Stimulated activated CD4-positive, alpha-beta T cell treated with anti-CD3 and anti-CD28 coated beads, Interleukin-4, amount 100 ng/mL, for 48 hours (primary cell): ENCODE measurements around the gene ARHGEF10L.

ENCODE experiments used
- DNase-seq, 2 donors: peaks; one replicate each; pipeline ENCODE4 v3.0.0-alpha.2; 2020; ENCODE audit warnings: low read depth in 2 of 2

The ARHGEF10L gene

DNA sequence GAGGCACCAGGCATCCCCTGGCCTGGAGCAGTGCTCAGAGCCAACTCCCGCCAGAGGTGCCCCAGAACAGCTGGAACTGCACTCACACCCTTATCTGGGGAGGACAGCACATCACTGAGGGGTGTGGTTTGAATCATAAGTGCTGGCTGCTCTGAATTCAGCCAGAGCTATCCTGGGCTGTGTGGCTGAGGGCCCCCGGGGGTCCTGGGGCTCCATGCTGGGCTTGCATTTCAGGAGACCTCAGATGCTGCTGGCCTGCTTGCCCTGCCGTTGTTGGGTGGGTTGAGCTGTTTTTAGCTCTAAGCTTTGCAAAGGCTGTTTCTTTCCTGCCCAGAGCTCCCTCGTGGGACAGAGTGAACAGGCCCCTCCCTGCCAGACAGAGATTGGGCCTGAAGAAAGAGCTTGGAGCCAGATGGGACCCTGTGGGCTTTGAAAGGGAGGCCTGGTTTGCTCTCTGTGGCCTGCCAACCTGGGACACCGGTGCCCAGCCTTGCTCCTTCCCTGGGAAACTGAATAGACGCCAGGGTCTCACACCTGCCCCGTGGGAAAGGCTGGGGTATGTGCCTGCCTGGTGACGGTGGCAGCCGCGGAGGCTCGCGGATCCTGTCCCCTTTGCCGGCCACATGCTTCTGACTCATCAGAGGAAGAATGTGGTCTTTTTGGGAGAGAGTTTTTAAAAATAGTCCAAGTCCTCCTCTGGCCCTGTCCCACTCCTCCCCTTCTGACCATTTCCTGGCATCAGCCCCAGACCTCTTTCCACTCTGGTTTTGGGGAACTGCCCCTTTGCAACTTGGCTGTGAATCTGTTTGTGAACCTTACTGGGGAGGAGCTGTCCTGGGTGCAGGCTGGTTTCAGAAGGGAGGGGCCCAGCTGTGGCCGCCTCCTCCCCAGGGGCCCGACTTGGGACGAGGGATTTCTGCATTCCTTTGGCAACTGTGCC is 30.0 kb downstream of the ARHGEF10L start:
- DNase-seq = no peak

DNA sequence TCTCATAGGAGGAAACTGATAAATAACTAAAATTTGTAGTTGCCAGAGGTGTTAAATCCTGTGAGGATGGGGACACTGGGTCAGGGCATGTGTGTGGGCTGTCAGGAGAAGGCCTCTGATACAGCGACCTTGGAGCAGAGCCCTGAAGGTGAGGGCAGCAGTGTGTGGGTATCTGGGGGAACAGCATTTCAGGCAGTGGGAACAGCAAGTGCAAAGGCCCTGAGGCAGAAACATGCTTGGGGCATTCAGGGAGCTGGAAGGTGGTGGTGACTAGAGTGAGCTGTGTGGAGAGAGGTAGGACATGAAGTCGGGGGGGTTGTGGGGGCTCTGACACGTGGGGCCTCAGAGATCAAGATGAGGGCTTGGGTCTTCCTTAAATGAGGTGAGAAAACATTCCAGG is 30.7 kb downstream of the ARHGEF10L start:
- no peak for DNase-seq

- no peak for DNase-seq
Observed at GRCh38 chr1:17572264-17572985, 32.9 kb downstream of the ARHGEF10L start.

GRCh38 chr1:17573518-17574041 is 34.1 kb downstream of the ARHGEF10L start:
- no peak for DNase-seq

- no peak for DNase-seq
Observed at GRCh38 chr1:17574516-17574915, 35.0 kb downstream of the ARHGEF10L start.

DNA sequence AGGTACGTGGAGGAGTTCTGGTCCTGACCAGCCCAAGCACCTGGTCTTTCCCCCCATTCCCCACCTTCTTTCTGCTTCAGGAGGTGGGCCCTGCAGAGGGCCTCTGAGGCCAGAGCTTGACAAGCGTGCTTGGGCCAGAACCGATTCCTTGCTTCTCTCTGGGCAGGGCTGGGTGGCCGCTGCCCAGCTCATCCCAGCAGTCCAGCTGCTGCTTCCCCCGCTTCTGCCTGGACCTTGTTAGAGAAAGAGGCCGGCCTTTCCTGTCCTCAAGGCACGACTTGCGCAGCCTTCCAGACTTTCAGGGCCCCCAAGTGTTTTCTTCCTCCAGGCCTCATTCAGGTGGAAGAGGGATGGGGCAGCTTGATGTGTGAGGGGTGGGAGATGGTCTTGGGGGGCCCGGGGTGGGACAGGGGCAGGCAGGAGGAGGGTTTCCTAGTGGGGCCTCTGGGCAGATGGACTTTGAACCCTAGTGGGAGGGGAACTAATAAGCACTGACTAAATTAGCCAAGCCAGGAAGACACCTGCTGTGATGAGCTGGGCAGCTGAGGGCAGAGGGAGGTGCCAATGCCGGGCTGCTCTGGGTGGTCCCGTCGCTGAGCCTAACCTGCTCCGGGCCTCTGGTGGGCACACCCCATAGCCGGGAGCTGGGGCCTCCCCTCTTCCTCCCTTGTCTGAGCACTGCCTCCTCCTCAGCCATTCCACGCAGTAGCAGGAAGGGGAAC is 36.5 kb downstream of the ARHGEF10L start:
- no peak for DNase-seq

GRCh38 chr1:17576519-17576853 is 37.0 kb downstream of the ARHGEF10L start:
- no peak for DNase-seq

GRCh38 chr1:17577907-17578297 is 38.4 kb downstream of the ARHGEF10L start:
- no peak for DNase-seq

- no peak for DNase-seq
Observed at GRCh38 chr1:17579951-17580939, 40.7 kb downstream of the ARHGEF10L start.

DNA sequence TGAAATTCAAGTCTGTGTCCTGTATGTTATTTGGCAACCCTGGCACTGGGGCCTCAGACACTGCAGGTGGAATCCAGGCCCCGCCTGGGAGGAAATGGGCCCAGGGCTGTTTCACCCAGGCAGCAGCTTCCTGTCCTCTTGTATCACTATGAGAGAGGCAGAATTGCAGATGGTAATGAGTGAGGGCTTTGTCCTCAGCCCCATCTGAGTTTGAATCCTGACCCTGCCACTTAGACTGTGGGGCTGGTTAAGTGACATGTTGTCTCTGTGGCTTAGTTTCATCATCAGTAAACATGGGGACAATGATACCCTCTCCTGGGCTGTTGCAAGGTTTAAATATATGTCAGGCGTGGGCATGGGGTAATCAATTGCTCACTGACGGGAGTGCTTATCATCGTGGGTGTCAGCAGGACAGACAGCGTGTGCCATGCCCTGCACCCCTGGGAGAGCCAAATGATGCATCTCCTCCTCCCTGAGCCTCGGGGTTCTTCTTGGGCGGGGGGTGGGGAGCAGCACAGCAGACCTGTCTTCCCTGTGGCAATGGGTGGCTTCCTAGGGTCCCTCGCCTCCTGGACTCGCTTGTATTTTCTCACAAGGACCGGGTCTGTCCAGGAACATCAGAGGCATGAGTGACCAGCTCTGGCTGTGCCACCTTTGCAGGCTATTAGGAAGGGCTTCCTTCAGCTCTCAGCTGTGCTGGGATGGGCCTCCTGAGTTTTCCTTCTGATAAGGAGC is 42.1 kb downstream of the ARHGEF10L start:
- no peak for DNase-seq

DNA sequence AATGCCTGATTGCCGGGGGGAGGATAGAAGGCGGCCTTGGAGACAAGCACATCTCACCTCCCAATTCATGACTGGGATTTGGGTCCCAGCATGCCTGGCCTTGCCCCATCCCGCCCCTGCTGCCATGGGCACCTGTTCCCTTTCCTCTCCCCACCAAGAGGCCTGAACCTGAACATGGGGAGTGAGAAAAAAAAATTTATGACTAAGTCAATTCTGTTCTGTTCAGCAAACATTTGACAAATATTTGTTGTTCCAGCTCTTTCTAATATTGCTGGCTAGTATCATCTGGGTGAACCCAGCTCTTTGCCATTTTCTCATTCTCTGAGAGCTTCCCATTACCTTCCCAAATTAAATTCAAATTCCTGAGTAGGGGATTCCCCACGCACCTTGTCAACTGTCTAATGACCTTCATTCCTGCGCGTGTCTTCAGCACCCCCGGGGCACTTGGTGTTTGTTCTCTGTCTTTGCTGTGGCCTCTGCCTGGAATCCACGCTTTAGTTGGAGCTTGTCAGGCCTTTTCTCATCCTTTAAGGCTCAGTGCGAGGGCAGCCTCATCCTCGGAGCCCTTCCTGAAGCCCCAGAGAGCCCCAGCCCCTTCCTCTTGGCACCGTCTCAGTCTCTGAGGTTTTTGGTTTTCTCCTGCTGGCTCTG is 42.8 kb downstream of the ARHGEF10L start:
- DNase-seq = no peak

DNA sequence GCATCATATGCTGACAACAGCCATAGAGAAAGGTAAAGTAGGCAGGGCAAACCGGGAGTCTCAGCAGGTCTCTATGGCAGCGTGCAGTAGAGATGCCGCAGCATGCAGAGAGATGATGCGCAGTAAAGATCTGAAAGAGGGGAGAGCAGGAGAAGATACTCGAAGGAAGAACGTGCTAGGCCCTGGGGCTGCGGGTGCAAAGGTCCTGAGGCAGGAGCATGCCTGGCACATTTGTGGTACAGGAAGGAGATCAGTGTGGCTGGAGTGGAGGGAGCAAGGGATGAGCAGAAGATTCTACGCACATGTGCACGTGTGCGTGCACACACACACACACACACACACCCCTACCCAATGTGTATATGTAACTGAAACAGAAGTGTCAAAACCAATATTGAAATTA is 45.0 kb downstream of the ARHGEF10L start:
- DNase-seq = no peak

GRCh38 chr1:17585266-17585987 is 45.9 kb downstream of the ARHGEF10L start:
- no peak for DNase-seq

DNA sequence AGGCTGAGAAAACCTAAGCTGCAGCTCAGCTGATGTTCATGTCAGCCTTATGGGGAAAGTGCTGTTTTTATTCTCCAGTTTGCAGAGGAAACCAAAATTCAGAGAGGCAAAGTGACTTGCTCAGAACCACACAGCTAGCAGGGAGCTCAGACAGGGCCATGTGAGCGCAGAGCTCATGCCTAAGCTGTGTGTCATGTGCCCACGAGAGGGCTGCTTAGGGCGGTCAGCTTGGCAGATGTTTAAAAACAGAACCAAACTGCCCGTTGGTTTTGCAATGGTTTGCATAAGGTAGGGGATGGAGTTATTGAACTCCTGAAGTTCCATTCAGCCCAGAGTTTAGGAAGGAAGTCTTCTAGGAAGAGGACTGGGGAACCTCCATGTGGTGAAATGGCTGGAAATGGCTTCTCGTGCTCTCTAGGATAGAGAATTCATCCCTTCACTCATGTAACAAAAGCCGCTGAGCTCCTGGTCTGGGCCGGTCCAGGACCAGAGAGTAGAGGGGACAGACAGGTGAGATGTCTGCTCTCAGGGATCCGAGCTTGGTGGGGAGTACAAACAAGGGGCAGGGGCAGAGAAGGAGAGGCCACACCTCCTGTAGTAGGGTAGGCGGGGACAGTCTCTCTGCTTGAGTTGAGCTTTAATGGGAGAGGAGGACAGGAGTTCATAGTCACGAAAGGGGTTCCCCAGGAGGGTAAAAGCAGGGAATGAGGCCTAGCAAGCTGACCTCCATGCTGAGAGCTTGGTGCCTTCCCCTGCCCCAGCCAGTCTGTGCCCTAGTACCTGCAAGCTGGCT is 46.9 kb downstream of the ARHGEF10L start:
- DNase-seq = no peak

DNA sequence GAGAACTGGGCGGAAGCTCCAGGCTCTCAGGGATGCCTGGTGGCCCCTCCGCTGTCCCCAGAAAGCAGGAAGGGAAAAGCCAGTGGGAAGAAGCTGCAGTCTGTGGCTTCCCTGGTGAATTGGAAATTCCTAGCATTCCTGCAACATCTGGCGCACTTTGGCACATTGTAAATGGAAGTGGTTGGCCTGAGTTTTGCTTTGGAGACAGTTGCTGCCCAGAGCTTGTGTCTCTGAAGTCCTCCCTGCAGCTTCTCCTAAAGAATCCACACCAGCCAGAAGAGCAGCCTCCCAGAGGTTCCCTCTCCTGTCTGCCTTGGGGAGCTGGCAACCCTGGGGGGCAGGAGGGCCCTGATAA is 48.2 kb downstream of the ARHGEF10L start:
- no peak for DNase-seq

DNA sequence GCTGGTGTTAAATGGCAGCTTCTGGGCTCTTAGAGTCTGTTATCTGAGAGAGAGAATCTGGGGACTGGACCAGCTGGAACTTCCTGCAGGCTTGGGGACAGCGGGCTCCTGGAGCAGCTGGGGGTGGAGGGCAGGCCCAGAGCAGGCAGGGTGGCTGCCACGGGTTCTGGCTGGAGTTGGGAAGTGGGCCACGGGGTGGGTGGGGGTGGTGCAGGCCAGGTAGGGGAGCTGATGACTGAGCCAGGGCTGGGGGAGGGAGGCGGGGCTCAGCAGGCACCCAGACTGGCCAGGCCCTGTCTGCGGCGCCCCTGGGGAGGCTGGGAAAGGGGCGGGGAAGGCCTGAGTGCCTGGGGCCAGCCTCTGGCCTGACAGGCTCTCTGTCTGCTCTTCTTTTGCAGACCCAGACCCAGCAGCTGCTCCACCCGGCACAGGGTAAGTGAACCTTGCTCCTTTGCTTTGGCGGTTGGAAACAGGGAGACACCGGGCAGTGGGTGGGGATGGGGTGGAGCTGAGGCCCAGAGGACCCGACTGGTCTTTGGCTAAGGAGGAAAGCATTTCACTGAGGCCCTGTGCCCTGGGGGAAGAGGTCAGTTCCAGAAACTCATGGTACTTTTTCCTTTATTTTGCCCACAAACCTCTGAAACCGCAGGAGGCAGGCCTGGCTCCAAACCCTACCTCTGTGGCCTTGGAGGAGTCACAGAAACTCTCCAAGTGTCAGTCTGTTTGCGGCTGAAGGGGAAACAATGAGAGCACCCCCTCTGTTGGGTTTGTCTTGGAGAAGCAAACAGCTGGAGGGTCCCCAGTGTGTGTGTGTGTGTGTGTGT is 48.8 kb downstream of the ARHGEF10L start:
- no peak for DNase-seq

DNA sequence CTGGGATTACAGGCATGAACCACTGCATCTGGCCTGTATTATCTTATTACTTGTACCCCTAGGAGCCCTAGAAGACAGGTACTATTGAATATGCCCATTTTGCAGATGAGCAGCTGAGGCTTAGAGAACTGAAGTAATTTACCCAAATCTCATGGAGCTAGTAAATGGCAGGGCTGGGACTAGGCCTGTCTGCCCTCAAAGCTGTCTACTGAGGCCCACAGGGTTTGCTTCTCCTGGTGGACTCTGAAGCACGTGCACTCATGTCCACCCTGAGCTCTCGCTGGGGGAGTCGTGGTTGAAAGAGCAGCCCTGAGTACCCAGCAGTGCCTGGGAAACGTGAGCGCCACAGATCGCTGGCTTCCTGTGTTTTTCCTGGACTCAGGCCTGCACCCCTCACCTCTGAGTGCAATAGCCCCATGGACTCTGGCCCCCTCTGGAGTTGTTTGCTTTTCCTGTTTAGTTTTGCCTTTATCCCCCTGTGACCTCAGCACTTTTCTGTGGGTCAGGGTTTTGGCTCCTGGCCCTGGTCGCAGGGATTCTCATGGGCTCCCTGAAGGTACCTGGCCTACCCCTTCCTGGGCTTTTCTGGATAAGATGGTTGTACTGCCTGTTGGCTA is 52.4 kb downstream of the ARHGEF10L start:
- no peak for DNase-seq
